ENCODE data around the gene LDAH. TPM values are rescaled to one million over a fixed set of nuclear protein-coding genes. Genes with fewer than 3 reads are reported as not detected.

LDAH gene
- polyA plus RNA-seq, 2 donors: 4.4 to 5.1 TPM

GRCh38 chr2:20692081-20692480 is 130.8 kb downstream of the LDAH start:
- H3K4me3 ChIP-seq (ENCODE audit: low read depth in 1 of 2, low read length in 2 of 2): no peak overlapping the region
- H3K9me3 ChIP-seq (ENCODE audit: control insufficient read depth in 2 of 2, insufficient read depth in 1 of 2, low read depth in 1 of 2, low read length in 1 of 2): no peaks in the 10 kb centered on the region
- H3K36me3 ChIP-seq (ENCODE audit: control insufficient read depth in 2 of 2, insufficient read depth in 2 of 2, low read length in 1 of 2): peaks cover 0 to 11% of the 10 kb centered on the region in 2 donors
- H3K27me3 ChIP-seq (ENCODE audit: control insufficient read depth in 1 of 2, insufficient read depth in 2 of 2, low read length in 2 of 2): no peaks in the 10 kb centered on the region
- H3K4me1 ChIP-seq (ENCODE audit: control insufficient read depth in 2 of 2, insufficient read depth in 2 of 2, low read length in 1 of 2): no peaks in the 10 kb centered on the region
- no peak overlapping the region for H3K27ac ChIP-seq (ENCODE audit: low read depth in 2 of 2, low read length in 1 of 2)
- 90 to 91% methylated on average over 2 of the region's 2 CpGs for WGBS, 2 donors

- 87 to 90% methylated on average over 6 of the region's 6 CpGs for WGBS, 2 donors
- H3K36me3 ChIP-seq (ENCODE audit: control insufficient read depth in 2 of 2, insufficient read depth in 2 of 2, low read length in 1 of 2): peaks cover 3 to 10% of the 10 kb centered on the region in 2 donors
- no peak overlapping the region for H3K27ac ChIP-seq (ENCODE audit: low read depth in 2 of 2, low read length in 1 of 2)
- no peak overlapping the region for H3K4me3 ChIP-seq (ENCODE audit: low read depth in 1 of 2, low read length in 2 of 2)
- no peaks in the 10 kb centered on the region for H3K9me3 ChIP-seq (ENCODE audit: control insufficient read depth in 2 of 2, insufficient read depth in 1 of 2, low read depth in 1 of 2, low read length in 1 of 2)
- no peaks in the 10 kb centered on the region for H3K4me1 ChIP-seq (ENCODE audit: control insufficient read depth in 2 of 2, insufficient read depth in 2 of 2, low read length in 1 of 2)
- H3K27me3 ChIP-seq (ENCODE audit: control insufficient read depth in 1 of 2, insufficient read depth in 2 of 2, low read length in 2 of 2): no peaks in the 10 kb centered on the region
These were observed 131.7 kb downstream of the LDAH start for GRCh38 chr2:20691076-20691734.

GRCh38 chr2:20689428-20690264 is 133.3 kb downstream of the LDAH start:
- Histone ChIP-seq H3K27ac (ENCODE audit: low read depth in 2 of 2, low read length in 1 of 2) (no peak overlapping the region), H3K36me3 (ENCODE audit: control insufficient read depth in 2 of 2, insufficient read depth in 2 of 2, low read length in 1 of 2) (peaks cover 6 to 7% of the 10 kb centered on the region in 2 donors)
- 78 to 94% methylated on average over 11 of the region's 11 CpGs for WGBS, 2 donors

GRCh38 chr2:20687260-20687832 is 135.6 kb downstream of the LDAH start:
- Histone ChIP-seq H3K27ac (ENCODE audit: low read depth in 2 of 2, low read length in 1 of 2) (no peak overlapping the region), H3K27me3 (ENCODE audit: control insufficient read depth in 1 of 2, insufficient read depth in 2 of 2, low read length in 2 of 2) (no peaks in the 10 kb centered on the region), H3K4me1 (ENCODE audit: control insufficient read depth in 2 of 2, insufficient read depth in 2 of 2, low read length in 1 of 2) (no peaks in the 10 kb centered on the region), H3K9me3 (ENCODE audit: control insufficient read depth in 2 of 2, insufficient read depth in 1 of 2, low read depth in 1 of 2, low read length in 1 of 2) (no peaks in the 10 kb centered on the region), H3K36me3 (ENCODE audit: control insufficient read depth in 2 of 2, insufficient read depth in 2 of 2, low read length in 1 of 2) (peaks cover 6 to 7% of the 10 kb centered on the region in 2 donors), H3K4me3 (ENCODE audit: low read depth in 1 of 2, low read length in 2 of 2) (no peak overlapping the region)
- 95 to 97% methylated on average over 4 of the region's 4 CpGs for WGBS, 2 donors

More at GRCh38 chr2:20689428-20690264, 133.3 kb downstream of the LDAH start:
- Histone ChIP-seq H3K27me3 (ENCODE audit: control insufficient read depth in 1 of 2, insufficient read depth in 2 of 2, low read length in 2 of 2) (no peaks in the 10 kb centered on the region), H3K9me3 (ENCODE audit: control insufficient read depth in 2 of 2, insufficient read depth in 1 of 2, low read depth in 1 of 2, low read length in 1 of 2) (no peaks in the 10 kb centered on the region), H3K4me3 (ENCODE audit: low read depth in 1 of 2, low read length in 2 of 2) (no peak overlapping the region), H3K4me1 (ENCODE audit: control insufficient read depth in 2 of 2, insufficient read depth in 2 of 2, low read length in 1 of 2) (no peaks in the 10 kb centered on the region)

- Histone ChIP-seq H3K4me3 (ENCODE audit: low read depth in 1 of 2, low read length in 2 of 2) (no peak overlapping the region), H3K27me3 (ENCODE audit: control insufficient read depth in 1 of 2, insufficient read depth in 2 of 2, low read length in 2 of 2) (no peaks in the 10 kb centered on the region), H3K27ac (ENCODE audit: low read depth in 2 of 2, low read length in 1 of 2) (no peak overlapping the region), H3K36me3 (ENCODE audit: control insufficient read depth in 2 of 2, insufficient read depth in 2 of 2, low read length in 1 of 2) (peaks cover 6 to 10% of the 10 kb centered on the region in 2 donors), H3K4me1 (ENCODE audit: control insufficient read depth in 2 of 2, insufficient read depth in 2 of 2, low read length in 1 of 2) (no peaks in the 10 kb centered on the region), H3K9me3 (ENCODE audit: control insufficient read depth in 2 of 2, insufficient read depth in 1 of 2, low read depth in 1 of 2, low read length in 1 of 2) (peaks cover 0 to 2% of the 10 kb centered on the region in 2 donors)
- WGBS, 2 donors: 83 to 85% methylated on average over 6 of the region's 6 CpGs
These were observed 138.3 kb downstream of the LDAH start for GRCh38 chr2:20684581-20685063.

GRCh38 chr2:20682167-20682920 is 140.6 kb downstream of the LDAH start:
- H3K27me3 ChIP-seq (ENCODE audit: control insufficient read depth in 1 of 2, insufficient read depth in 2 of 2, low read length in 2 of 2): no peaks in the 10 kb centered on the region
- peaks cover 6 to 7% of the 10 kb centered on the region in 2 donors for H3K36me3 ChIP-seq (ENCODE audit: control insufficient read depth in 2 of 2, insufficient read depth in 2 of 2, low read length in 1 of 2)
- H3K9me3 ChIP-seq (ENCODE audit: control insufficient read depth in 2 of 2, insufficient read depth in 1 of 2, low read depth in 1 of 2, low read length in 1 of 2): peaks cover 0 to 2% of the 10 kb centered on the region in 2 donors
- H3K27ac ChIP-seq (ENCODE audit: low read depth in 2 of 2, low read length in 1 of 2): no peak overlapping the region
- H3K4me3 ChIP-seq (ENCODE audit: low read depth in 1 of 2, low read length in 2 of 2): no peak overlapping the region
- no peaks in the 10 kb centered on the region for H3K4me1 ChIP-seq (ENCODE audit: control insufficient read depth in 2 of 2, insufficient read depth in 2 of 2, low read length in 1 of 2)
- 70 to 85% methylated on average over 7 of the region's 7 CpGs for WGBS, 2 donors

- WGBS, 2 donors: 90 to 91% methylated on average over 10 of the region's 10 CpGs
- Histone ChIP-seq H3K36me3 (ENCODE audit: control insufficient read depth in 2 of 2, insufficient read depth in 2 of 2, low read length in 1 of 2) (peaks cover 3 to 6% of the 10 kb centered on the region in 2 donors), H3K4me3 (ENCODE audit: low read depth in 1 of 2, low read length in 2 of 2) (no peak overlapping the region), H3K9me3 (ENCODE audit: control insufficient read depth in 2 of 2, insufficient read depth in 1 of 2, low read depth in 1 of 2, low read length in 1 of 2) (peaks cover 0 to 2% of the 10 kb centered on the region in 2 donors), H3K4me1 (ENCODE audit: control insufficient read depth in 2 of 2, insufficient read depth in 2 of 2, low read length in 1 of 2) (peaks cover 0 to 4% of the 10 kb centered on the region in 2 donors), H3K27ac (ENCODE audit: low read depth in 2 of 2, low read length in 1 of 2) (no peak overlapping the region), H3K27me3 (ENCODE audit: control insufficient read depth in 1 of 2, insufficient read depth in 2 of 2, low read length in 2 of 2) (no peaks in the 10 kb centered on the region)
These were observed 142.0 kb downstream of the LDAH start for GRCh38 chr2:20680744-20681375.

GRCh38 chr2:20678780-20679179 is 144.1 kb downstream of the LDAH start:
- H3K4me1 ChIP-seq (ENCODE audit: control insufficient read depth in 2 of 2, insufficient read depth in 2 of 2, low read length in 1 of 2): peaks cover 0 to 8% of the 10 kb centered on the region in 2 donors
- H3K27me3 ChIP-seq (ENCODE audit: control insufficient read depth in 1 of 2, insufficient read depth in 2 of 2, low read length in 2 of 2): no peaks in the 10 kb centered on the region
- no peak overlapping the region for H3K27ac ChIP-seq (ENCODE audit: low read depth in 2 of 2, low read length in 1 of 2)
- peaks cover 0 to 6% of the 10 kb centered on the region in 2 donors for H3K36me3 ChIP-seq (ENCODE audit: control insufficient read depth in 2 of 2, insufficient read depth in 2 of 2, low read length in 1 of 2)
- H3K4me3 ChIP-seq (ENCODE audit: low read depth in 1 of 2, low read length in 2 of 2): no peak overlapping the region
- H3K9me3 ChIP-seq (ENCODE audit: control insufficient read depth in 2 of 2, insufficient read depth in 1 of 2, low read depth in 1 of 2, low read length in 1 of 2): peaks cover 0 to 2% of the 10 kb centered on the region in 2 donors
- 76 to 85% methylated on average over 2 of the region's 2 CpGs for WGBS, 2 donors

GRCh38 chr2:20678086-20678395 is 144.9 kb downstream of the LDAH start:
- peaks cover 0 to 8% of the 10 kb centered on the region in 2 donors for H3K4me1 ChIP-seq (ENCODE audit: control insufficient read depth in 2 of 2, insufficient read depth in 2 of 2, low read length in 1 of 2)
- H3K36me3 ChIP-seq (ENCODE audit: control insufficient read depth in 2 of 2, insufficient read depth in 2 of 2, low read length in 1 of 2): peaks cover 0 to 6% of the 10 kb centered on the region in 2 donors
- peaks cover 0 to 2% of the 10 kb centered on the region in 2 donors for H3K9me3 ChIP-seq (ENCODE audit: control insufficient read depth in 2 of 2, insufficient read depth in 1 of 2, low read depth in 1 of 2, low read length in 1 of 2)
- H3K27me3 ChIP-seq (ENCODE audit: control insufficient read depth in 1 of 2, insufficient read depth in 2 of 2, low read length in 2 of 2): no peaks in the 10 kb centered on the region
- H3K4me3 ChIP-seq (ENCODE audit: low read depth in 1 of 2, low read length in 2 of 2): no peak overlapping the region
- H3K27ac ChIP-seq (ENCODE audit: low read depth in 2 of 2, low read length in 1 of 2): no peak overlapping the region
- WGBS, 2 donors: 76 to 81% methylated on average over 1 of the region's 1 CpG

Measured in esophagus (tissue), 2 donors.